T-helper 2 cell (primary cell): Measurements from ENCODE around the gene ALG8.
"Not testable (repeated sequence)": the region's sequence is repeated elsewhere in the genome, so short reads cannot be mapped to it uniquely, and the experiment has no call there.

ENCODE experiments used
- DNase-seq, 5 experiments: peaks; one replicate each; pipeline versions ENCODE4 v3.0.0 to v3.0.0-alpha.2; 2012 to 2022
- total RNA-seq, 2 donors: gene quantifications; one replicate each; lab custom pipeline; 2026; lab: John Stamatoyannopoulos, UW

Gene ALG8
- 13.4 to 20.5 reads per million in 2 donors for total RNA-seq

DNA sequence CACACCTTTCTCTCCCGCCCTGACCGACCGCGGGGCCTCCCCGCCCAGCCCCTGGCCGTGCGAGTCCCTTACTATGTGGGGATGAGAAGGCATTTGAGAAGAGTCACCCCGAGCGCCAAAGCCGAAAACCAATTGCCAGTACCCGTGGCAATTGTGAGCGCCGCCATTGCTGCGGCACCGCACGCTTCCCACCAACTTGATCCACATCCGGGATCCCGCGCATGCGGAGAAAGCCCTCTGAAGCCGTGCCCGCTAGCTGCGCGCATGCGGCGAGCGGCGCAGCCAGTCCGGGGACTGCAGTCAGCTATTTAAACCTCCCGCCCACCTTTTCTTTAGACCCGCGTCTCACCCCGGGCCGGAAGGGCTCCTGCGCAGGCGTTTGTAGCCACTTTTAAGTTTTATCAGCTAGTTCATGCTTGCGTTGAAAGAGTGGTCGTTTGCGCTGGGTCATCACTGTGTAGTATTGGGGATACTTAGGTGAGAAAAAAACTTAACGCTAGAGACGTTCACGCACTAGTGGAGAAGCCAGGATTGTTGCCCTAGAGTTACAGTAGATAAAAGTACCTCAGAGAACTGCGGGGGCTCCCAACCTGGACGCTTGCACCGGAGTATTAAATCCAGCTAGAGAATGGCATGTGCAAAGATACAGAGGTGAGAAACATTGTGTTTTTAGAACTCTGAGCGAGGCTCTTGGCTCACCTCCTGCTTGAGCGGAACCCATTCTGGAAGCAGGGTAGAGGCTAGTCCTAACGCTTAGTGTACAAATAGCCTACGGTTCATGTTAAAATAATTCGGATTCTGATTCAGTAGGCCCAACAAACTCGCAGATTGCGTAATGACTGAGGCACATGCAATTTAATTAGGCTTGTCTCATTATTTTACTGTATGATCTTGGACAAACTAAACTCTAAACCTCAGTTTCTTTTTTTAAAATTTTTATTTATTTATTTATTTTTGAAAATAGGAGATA is at the start of gene ALG8:
ALG8 (minus strand) TSS at position 205 of the 970 bp plus-strand sequence; CDS start at position 167, 38 bp downstream.
- DNase-seq: peak; percentile 90 to 97 (median 95)

DNA sequence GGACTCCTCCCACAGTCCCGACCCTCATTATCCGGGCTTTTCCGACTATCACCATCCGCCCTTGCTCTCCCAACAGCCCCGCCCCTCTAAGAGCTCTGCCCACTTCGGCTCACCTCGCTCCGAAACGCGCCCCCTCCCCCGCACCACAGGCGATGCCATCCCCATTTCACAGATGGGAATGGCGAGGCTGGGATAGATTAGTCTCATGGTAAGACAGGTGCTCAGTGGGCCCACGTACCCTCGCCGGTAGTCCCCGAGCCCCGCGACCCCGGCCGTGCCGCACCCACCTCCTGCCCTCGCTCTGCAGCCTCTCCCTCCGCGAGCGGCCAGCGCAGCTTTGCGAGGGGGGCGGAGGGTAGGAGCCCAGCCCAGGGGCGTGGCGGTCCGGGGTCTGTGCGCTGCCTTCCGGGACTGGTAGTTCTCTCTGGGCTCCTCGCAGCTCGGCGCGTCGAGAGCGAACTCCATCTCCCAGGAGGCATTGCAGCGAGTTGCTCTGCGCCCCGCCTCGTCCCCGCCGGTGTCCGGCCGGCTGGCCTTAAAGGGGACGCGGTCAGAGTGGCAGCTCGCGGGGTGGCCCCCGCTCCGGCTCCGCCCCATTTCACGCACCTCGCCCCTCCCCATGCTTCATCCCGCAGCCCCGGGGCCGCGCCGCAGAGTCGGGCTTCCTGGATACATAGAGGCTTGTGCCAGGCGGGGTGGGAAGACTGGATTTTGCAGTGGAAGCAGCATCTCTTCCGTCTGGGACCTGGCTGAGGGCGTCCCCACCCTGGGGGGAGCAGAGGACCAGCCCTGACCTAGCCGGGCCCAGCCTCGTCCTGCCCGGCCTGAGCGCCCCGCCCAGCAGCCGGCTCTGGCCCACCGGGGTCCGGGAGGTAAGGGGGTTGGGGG is 49.1 kb upstream of the ALG8 start, which contains the start of the genes KCTD21 and USP35:
KCTD21 (minus strand) TSS at position 341 of the 888 bp plus-strand sequence. CDS start 14,072 bp downstream, outside the sequence.
USP35 (plus strand) TSS at position 634 of the 888 bp plus-strand sequence. CDS start 7,327 bp downstream, outside the sequence.
- DNase-seq: peak; percentile 76 to 96 (median 85)

DNA sequence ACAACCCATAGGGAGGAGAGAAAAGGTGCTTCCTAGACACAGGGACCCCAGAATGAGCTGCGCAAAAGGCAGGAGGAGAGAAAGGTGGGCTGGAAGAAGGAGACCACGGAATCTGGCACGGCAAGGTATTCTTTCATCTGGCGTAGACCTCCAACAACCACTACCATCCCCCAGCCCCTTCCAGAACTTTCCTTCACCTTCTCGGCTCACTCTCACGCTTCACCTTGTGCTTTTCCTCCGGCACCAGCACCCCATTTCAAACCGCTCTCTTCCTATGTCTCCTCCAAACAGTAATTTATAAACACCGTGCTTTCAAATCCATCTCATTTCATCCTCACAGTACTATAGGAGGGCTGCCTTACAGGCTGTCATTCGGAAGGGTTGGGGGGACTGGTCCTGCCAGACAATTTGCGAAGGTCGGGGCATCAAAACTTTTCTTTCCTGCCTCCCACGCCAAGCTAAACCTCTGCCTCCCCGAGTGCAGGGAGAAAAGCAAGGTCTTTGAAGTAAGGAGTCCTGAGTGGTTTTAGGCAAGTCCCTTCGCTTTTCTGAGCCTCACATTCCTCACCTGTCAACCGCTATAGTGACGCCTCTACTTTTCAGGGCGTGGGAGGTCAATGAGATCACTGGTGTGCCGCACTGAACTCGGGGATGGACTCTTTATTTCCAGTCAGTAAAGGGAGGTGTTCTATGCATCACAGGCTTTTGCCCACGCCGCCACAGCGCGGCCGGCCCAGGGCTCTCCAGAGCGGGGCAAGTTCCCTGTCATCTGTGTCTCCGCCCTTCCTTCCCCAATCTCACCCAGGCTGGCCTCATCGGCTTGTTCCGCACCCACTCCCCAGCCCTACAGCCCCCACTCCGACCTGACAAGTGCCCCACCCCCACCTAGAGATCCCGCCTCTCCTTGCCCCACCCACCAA is 48.2 kb upstream of the ALG8 start:
- peak in 2 of 5 experiments; percentile 62 to 66 for DNase-seq

DNA sequence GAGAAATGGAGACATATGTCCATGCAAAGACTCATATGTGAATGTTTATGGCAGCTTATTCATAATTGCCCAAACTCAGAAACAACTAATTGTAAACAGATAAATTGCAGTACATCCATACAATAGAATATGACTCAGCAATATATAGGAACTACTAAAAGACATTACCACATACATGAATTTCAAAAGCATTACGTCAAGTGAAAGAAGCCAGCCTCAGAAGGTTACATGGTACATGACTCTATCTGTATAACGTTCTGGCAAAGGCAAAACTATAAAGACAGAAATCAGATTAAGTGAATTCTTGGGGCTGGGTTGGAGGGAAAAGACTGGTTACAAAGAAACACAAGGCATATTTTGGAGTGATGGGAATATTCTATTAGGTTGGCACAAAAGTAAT is 41.8 kb upstream of the ALG8 start:
- no peak for DNase-seq

DNA sequence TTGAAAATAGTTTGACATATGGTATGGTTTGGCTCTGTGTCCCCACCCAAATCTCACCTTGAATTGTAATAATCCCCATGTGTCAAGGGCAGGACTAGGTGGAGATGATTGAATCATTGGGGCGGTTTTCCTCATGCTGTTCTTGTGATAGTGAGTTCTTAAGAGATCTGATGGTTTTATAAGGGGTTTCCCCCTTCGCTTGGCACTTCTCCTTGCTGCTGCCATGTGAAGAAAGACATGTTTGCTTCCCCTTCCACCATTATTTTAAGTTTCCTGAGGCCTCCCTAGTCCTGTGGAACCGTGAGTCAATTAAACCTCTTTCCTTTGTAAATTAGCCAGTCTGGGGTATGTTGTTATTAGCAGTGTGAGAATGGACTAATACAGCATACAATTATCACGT is 41.3 kb upstream of the ALG8 start:
- no peak for DNase-seq

DNA sequence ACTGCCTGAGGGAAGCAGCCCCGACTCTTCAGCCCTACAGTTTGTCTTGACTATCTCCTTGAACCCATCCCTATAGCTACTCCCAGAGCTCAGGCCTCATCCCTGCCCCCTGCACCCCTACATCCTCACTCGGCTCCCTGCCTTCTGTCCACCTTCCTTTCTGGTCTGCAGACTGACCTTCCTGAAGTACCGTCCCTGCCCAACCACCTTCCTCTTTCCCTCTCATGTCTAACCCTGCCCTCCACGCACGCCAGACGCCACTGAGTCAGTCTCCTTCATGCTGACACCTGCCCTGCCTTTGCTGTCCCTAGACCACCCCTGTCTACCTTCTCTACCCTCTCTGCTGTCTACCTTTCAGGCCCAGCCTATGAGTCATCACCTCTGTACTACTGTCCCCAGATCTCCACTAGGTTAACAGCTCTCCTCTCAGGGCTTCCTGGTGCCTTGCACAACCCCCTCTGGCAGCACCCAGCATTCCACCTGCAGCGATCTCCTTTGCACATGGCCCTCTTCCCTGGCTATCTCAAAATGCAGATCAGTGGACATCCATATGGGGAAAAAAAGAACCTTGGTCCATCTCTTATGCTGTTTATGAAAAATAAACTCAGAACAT is 40.1 kb upstream of the ALG8 start:
- no peak for DNase-seq

DNA sequence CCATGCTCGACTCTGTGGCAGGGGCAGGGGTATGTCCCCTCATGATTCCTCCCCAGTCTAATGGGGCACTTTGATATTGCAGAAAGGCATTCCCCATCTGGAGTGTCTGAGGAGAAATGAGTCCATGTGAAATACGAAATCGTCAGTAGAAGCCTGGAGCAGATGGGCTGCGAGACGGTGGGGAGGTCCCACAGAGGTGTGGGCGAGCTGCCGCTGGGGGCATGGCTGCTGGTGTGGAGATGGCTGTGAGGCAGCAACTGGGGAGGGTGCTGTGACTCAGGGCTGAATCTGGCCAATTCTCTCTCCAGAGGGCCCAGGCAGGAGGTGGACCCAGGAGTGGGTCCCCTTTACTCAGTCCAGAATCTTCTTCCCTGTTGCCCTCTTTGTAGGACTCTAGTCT is 37.8 kb upstream of the ALG8 start:
- DNase-seq: no peak

DNA sequence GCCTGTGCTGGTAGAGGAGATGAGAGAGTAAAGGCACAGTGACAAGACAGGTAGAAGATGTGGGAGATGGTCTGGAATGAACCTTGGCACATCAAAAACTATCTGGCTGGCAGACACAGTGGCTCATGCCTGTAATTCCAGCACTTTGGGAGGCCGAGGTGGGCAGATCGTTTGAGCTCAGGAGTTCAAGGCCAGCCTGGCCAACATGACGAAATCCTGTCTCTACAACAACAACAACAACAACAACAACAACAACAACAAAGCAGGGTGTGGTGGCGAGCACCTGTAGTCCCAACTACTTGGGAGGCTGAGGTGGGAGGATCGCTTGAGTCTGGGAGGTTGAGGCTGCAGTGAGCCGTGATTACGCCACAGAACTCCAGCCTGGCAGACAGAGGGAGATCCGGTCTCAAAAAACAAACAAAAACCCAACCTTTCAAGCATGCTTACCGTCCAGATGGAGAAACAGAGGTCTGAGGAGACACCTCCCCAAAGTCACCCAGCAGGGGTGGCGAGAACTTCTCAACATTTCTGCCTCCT is 37.2 kb upstream of the ALG8 start:
- DNase-seq: no peak

DNA sequence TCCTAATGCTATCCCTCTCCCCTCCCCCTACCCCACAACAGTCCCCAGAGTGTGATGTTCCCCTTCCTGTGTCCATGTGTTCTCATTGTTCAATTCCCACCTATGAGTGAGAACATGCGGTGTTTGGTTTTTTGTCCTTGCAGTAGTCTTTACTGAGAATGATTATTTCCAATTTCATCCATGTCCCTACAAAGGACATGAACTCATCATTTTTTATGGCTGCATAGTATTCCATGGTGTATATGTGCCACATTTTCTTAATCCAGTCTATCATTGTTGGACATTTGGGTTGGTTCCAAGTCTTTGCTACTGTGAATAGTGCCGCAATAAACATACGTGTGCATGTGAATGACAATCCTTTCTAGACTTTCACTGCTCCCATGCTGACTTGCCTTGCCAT is 36.4 kb upstream of the ALG8 start:
- DNase-seq: not testable (repeated sequence)

DNA sequence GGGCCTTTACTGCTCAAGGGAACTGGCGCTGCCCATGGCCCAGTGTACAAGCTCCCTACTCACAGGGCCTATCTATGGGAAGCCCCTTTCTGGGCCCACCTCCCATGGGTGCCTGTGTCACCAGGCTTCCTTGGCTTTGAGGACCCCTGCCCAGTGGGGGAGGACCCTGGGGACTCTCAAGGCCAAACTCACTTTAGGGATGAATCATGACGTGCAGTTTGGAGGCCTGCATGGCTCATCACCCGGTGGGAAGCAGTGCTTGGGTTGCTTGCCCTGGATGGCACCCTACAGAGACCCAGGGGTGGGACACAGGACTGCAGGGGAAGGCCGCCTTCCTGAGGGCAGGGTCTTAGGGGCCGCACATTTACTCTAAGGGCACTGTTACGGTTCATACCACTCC is 32.5 kb upstream of the ALG8 start:
- DNase-seq: no peak

DNA sequence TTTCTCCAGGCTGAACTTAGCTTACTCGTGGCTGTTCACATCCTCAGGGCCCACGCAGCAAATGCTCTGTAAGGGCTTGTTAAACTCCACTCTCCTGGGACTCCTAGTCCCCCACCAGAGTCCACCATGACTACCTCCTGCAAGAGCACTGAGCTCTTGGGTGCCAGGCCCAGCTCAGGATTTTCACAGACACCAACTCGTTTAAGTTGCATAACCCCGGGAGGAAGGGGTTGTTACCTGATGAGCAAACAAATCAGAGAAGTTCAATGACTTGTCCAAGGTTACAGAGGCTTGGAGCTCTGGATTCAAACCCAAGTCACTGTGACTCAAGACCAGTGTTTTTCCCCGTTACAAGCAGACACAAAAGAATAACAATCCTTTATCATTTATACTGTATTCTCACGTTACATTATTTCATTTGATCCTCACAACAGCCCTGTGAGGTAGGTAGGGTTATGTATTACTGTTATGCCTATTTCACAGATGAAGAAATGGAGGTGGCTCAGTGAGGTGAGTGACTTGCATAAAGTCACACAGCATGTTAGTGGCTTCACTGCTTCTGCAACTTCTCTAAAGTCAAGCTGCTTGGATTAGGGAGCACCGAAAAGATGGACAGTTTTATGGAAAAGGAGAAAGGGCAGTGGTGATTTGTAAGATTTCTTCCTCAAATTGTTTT is 31.6 kb upstream of the ALG8 start:
- DNase-seq: no peak

DNA sequence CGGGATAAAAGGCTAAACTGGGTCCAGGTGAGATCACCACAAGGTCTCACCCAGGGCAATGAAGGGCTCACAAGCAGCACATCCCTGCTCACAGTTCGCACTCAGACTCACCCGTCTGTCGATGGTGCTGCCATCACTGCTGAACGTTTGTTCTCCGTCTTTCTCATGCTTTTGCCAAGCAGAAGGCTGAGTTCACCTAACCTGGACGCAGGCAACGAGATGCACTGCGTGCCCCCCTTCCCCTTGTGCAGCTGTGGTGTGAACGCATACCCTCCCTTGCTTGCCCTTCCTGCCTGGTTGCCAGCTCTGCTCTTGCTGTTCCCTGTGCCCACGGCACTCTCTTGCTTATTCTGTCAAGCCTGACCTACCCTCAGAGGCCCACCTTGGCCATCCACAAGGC is 31.0 kb upstream of the ALG8 start:
- DNase-seq: no peak

DNA sequence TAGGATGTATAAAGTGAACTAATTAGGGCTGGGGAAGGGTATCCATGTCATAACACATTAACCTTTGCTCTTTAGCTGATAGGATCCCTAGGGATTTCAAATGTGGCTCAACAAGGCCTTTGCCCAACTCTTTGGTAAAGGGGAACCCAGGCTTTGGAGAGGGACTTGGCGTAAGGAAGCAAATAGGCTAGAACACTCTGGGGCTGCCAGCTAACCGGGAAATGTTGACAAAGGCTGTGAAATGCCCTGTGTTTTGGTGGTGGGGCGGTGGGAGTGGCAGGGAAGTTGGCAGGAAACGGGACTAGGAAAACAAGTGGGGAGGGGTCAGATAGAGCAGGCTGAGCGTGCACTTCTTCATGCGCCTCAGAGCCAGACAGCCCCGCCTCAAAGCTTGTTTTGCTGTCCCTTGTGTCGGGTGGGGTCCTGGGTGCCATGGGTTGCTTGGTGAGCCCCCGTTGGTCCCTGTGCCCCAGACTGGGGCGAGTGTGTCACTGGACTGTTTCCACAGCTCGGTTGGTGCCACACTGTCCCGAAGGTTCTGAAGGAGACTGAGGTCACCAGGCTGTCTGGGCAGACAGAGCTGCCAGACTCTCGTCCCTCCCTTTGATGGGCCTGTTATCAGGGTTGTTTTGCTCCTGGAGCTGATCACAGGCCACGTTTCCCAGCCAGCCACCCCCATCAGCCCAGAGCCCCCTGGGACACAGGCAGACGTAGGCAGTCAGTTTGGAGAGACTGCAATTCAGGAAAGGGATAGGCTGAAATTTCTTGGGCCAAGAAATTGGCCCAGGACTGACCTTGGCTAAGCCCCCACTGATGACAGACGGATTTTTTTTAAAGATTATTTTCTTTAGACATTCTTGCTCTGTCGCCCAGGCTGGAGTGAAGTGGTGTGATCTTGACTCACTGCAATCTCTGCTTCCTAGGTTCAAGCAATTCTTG is 29.4 kb upstream of the ALG8 start:
- no peak for DNase-seq

DNA sequence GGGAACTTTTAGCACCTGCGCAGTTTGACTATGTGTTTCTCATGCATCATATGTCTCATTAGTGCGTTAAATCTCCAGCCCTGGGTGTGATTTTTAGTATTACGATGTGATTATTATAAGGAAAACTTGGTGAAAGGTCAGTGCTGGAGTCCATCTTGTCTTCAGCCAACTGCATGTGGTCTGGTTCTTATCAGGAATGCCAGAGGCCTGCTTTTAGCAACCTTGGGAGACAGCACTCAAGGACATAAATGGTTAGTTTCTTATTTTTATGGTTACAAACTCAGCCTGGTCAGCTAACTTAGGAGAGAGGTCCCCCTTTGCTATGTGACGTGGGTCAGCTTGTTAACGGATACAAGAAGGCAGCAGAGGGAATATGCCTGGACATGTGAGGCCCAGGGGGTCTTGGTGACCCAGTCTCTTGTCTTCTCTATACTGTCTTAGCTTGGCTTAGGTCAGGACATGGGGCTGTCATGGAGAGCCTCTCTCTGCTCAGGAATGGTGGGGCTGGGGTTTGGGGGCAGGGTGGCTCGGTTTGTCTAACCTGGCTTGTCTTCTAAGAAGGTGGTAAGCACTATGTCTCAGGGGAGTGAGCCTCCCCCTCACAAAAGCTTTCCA is 27.5 kb upstream of the ALG8 start:
- no peak for DNase-seq

DNA sequence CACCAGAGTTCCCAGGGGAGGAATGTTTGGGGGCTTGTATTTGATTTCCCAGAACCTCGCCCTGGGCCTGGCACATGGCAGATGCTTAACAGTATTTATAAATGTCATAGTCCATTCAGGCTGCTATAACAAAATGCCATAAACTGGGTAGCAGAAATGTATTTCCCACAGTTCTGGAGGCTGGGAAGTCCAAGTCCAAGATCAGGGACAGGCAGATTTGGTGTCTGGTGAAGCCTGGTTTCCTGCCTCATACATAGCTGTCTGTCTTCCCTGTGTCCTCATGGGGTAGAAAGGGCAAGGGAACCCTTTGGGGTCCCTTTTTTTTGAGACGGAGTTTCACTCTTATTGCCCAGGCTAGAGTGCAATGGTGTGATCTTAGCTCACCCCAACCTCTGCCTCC is 25.0 kb upstream of the ALG8 start:
- no peak for DNase-seq

DNA sequence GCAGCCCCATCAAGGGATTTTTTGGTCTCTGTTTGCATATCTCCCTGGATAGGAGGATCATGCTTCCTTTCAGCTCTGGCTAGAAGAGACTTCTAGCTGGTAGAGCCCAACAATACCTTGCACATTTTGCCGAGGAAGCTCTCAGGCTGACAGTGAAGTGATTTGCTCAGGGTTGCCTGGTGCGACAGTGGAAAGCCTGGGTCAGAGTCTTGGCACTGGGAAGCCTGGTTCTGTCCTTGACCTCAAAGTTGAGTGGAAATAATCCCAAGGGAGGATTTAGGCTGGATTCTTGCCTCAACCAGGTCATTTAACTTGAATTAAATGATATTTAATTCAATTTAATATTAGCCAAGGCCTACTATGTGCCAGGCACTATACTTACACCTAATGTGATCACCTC is 24.4 kb upstream of the ALG8 start:
- no peak for DNase-seq

DNA sequence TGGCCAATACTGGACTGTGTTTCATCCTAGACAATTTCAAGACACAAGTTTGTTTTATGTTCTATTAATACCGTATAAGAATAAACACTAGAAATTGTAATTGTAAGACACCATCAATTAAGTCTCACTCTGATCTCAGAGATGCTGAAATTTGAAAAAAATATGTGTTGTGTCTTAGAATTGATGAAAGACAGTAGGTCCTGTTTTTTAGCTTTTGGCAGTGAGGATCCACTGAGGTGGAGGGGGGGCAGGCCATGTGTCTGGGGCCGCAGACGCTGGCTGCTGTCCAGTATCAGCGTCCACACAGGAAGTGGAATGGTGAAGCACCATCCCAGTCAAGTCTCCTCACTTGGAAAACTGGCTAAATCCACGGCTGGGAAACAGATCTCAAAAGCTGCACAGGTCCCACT is 22.5 kb upstream of the ALG8 start:
- DNase-seq: no peak

DNA sequence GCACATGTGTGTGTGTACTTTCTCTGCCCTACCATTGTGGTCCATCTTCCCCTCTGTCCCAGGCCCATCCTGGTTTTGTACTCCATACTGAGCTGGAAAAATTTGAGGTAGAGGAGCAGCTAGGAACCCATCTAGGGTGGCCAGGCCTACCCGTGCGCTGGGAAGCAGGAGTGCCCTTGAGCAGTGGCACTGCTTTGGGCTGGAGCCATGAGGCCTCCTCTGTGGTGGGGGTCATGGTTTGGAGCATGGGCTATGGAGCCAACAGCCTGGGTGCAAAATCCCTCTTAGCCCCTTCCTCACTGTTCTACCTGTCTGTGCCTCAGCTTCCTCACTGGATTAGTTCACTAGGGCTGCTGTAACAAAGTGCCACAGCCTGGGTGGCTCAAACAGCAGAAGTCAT is 21.9 kb upstream of the ALG8 start:
- DNase-seq: no peak

DNA sequence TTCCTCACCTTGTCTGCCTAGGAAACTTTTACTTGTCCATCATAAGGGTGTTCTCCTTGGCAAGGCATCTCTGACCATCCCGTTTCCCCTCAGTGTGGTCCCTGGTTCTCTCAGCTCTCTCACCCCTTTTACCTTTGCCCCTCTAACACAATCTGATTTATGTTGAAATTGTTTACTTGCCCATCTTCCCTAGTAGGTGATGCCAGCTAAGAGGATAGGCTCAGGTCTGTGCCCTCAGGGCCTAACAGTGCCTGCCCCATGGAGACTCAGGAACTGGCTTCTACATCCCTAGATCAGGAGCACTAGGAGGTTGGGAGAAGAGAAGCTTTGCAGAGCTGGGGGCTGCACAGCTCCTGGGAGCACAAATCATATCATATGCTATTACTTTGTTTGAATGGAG is 21.1 kb upstream of the ALG8 start:
- no peak for DNase-seq
